ELF-1 (cell line): ENCODE measurements around the gene C2orf92.
A peak's percentile ranks its signal among the peaks of the same experiment; 100 is the strongest.
"Not testable (repeated sequence)": the region's sequence is repeated elsewhere in the genome, so short reads cannot be mapped to it uniquely, and the experiment has no call there.

Source experiments
- DNase-seq: peaks from one replicate; pipeline ENCODE4 v3.0.0-alpha.2; 2016; ENCODE audit warnings: low read depth, low spot score

C2orf92 gene

DNA sequence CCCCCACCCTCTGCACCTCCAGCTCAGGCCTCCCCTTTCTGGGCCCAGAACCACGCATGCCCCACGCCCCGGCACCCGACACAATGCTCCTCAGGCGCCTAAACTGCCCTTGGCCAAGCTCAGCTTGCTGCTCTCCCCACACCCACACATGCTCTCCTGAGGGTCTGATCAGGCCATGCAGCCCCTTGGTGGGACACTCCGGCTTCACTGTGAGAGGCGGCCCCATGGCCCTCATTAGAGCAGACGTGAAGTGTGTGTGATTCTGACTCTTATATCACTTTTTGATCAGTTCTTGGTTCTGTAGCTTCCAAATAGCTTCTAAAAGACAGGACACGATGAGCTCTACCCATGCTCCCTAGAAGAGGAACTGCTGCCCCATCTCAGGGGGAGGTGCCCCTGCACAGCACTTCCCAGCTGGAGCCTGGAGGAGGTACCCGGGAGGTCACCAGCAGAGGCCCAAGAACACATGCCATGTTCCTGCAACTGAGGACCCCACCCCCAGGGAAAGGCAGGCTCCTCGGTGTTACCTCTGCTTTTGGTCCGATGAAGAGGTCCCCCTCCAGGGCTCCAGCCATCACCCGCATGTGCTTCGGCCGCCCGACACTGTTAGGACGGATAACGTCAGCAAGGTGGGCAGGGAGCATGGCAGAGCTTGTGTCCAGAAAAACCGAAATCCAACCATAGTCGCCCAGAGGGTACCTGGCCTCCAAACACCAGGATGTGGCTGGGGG, 9.3 kb upstream of the C2orf92 start:
- no peak for DNase-seq

GRCh38 chr2:97660775-97661389, 8.6 kb upstream of the C2orf92 start:
- DNase-seq: no peak

GRCh38 chr2:97661927-97662326, 7.6 kb upstream of the C2orf92 start:
- DNase-seq: no peak

DNA sequence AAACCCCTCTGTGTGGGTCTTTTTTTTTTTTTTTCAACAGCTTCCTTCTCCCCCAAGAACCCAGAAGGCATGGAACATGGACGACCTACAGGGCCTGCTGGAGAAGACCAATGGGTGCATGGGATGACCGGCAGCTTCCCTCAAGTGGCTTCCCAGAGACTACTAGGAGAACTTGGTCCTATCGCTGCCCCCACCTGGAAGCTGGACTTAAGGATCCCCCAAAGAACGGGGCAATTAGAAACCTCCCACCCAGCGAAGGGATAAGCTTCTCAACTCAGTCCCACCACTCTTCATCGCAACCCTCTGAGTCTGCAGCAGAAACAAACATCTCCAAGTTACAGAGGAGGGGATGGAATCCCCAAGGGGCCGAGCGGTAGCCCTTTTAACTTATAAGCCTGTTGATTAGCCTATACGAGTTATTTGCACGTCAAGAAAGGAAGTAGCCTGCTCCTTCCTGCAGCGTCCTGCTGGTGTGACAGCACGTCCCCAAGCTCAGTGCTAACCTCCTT, 7.1 kb upstream of the C2orf92 start:
- DNase-seq: no peak

DNA sequence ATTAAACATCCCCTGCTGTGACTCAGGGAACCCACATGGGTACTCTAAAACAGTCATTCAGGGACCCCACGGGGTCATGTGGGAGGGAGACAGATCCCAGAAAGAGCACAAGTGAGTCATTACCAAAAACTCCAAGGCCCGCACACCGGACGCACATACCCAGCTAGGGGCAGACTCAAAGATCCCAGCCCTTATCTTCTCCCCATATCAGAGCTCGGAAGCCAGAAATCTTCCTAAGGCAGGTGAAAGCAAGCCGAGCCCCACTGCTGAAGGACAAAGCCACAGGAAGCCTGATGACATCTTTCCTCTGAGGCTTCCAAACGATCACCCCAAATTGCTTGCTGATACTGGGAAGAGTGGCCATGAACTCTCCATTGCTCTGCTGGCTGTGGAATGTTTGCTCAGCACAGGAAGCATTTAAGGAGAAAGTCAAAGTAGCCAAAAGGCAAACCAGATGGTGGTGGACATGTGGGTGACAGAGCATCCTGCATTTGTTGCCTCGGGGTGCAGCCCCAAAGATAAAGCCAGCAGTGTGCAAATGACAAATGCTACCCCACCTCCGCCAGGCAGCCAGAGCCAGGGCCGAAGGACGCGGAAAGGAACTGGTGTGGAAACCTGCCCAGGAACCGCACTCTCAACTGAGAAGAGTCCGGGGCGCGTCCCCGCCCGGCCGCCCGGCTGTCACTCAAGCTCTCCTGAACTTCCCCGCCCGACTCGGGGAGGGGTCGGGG, 6.5 kb upstream of the C2orf92 start:
- peak; percentile 87 for DNase-seq

DNA sequence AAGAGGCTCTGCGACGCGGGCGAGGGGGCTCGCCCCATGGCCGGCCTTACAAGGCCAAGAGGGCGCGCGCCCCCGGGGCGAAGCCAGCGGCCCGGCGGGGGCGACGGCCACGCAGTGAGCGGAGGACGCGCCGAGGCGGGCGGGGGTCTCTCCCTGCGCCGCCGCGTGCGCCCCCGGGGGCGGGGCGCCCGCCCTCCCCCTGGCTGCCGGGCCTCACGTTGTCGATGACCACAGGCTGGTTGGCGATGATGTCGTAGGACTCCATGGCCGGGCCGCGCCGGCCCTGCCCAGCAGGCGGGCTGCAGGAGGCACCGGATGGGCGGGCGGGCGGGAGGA, 5.9 kb upstream of the C2orf92 start:
- no peak for DNase-seq

GRCh38 chr2:97663962-97664635, 5.4 kb upstream of the C2orf92 start, which contains the start of gene ACTR1B:
TSS of gene ACTR1B (minus strand) at chr2:97664044. CDS start at chr2:97663890, 154 bp downstream.
- peak; percentile 99 for DNase-seq

DNA sequence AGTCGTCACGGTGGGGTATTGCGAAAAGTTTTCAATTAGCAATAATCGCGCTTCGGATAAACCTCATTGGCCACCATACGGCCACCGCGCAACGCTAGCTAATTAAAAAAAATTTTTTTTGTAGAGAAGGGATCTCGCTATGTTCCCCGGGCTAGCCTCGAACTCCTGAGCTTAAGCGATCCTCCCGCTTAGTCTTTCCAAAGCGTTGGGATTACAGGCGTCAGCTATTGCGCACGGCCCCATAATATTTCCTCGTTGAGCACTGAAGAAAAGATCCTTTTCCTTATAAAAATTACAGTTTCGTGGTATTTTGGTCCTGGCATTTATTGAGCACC, 4.9 kb upstream of the C2orf92 start:
- DNase-seq: peak; percentile 37

- no peak for DNase-seq
Measured at GRCh38 chr2:97670471-97670870, 958 bp downstream of the C2orf92 start.

DNA sequence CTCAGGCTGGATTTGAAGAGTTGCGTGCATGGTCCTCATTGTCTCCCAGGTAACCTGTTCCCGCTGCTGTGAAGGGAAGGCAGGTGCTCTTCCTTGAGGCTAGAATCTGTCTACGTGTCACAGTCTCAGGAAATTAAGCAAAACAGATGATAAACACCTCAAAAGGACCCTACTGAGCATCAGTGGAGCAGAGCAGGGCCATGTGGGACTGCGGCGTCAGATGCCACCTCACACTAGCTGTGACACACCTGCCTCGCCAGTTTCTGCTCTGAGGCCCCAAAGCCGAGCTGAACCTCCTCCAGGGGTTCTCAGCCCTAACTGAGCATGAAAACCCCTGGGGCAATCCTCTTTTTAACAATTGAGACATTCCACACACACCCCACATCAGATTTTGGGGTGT, 2.0 kb downstream of the C2orf92 start:
- DNase-seq: no peak

- DNase-seq: not testable (repeated sequence)
Measured at GRCh38 chr2:97672606-97673140, 3.2 kb downstream of the C2orf92 start.

GRCh38 chr2:97673182-97673914, 3.8 kb downstream of the C2orf92 start:
- DNase-seq: no peak

- DNase-seq: no peak
Measured at GRCh38 chr2:97673915-97674283, 4.4 kb downstream of the C2orf92 start.

GRCh38 chr2:97675430-97676113, 6.1 kb downstream of the C2orf92 start:
- DNase-seq: peak; percentile 51

- no peak for DNase-seq
Measured at GRCh38 chr2:97676620-97677019, 7.1 kb downstream of the C2orf92 start.

DNA sequence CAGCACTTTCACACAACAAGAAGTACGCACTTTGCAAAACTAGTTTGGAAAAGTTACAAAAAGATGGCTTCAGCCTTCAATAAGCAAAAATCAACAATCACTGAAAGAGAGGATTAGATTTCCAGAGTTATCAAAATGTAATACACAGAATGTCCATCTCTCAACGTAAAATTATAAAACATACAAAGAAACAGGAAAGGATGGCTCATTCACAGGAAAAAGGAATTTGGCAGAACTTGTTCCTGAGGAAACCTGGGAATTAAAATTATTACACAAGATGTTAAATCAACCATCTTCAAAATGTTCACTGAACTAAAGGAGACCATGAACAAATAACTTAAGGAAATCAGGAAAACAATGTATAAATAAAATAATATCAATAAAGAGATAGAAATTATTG, 8.0 kb downstream of the C2orf92 start:
- no peak for DNase-seq

DNA sequence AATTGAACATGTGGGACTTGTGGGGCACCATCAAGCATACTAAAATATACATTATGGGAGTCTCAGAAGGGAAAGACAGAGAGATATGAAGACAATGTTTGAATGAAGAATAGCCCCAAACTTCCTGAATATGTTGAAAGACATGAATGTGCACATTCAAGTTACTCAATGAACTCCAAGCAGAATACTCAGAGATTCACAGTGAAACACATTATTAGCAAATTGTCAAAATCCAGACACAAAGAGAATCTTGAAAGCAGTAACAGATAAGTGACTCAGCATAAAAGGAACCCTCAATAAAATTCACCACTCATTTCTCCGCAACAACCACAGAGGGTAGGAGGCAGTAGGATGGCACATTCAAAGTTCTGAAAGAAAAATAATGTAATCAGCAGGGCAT, 8.8 kb downstream of the C2orf92 start:
- DNase-seq: no peak

- not testable (repeated sequence) for DNase-seq
Measured at GRCh38 chr2:97687235-97687634, 17.7 kb downstream of the C2orf92 start.

GRCh38 chr2:97688062-97688827, 18.7 kb downstream of the C2orf92 start:
- DNase-seq: no peak

GRCh38 chr2:97691166-97691565, 21.7 kb downstream of the C2orf92 start:
- peak; percentile 87 for DNase-seq
